ENCODE measurements around the gene ARCN1. TPM values are rescaled to one million over a fixed set of nuclear protein-coding genes. Genes with fewer than 3 reads are reported as not detected.
A peak's percentile ranks its signal among the peaks of the same experiment; 100 is the strongest.

The ARCN1 gene
- total RNA-seq, 1 donor from 2014 or later = 112 TPM

DNA sequence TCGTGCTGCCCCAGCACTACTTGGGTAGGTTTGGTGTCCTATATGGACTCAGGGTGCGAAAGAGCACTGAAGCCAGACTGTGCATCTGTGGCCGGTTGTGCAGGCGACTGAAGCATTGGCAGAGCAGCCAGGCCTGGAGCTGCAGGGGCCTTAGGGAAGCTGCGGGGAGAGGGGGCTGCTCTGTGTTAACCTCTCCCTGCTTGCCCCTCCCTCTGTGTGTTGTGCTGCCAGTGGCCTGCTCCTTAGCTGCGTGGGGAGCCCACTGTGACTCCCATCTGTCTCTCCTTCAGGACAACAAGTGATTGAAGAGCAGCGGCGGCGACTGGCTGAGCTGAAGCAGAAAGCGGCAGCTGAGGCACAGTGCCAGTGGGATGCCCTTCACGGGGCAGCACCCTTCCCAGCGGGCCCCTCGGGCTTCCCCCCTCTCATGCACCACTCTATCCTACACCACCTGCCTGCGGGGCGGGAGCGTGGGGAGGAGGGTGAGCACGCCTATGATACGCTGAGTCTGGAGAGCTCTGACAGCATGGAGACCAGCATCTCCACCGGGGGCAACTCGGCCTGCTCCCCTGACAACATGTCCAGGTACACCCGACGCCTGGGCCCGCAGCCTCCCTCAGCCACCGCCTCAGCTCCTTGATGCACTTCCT is 73.0 kb downstream of the ARCN1 start:
- no peaks in the 10 kb centered on the region for H3K79me2 ChIP-seq (ENCODE audit: low read depth)
- H3K36me3 ChIP-seq = no peaks in the 10 kb centered on the region
- H3K9ac ChIP-seq = no peak overlapping the region
- TF ChIP-seq, protein P1, sequence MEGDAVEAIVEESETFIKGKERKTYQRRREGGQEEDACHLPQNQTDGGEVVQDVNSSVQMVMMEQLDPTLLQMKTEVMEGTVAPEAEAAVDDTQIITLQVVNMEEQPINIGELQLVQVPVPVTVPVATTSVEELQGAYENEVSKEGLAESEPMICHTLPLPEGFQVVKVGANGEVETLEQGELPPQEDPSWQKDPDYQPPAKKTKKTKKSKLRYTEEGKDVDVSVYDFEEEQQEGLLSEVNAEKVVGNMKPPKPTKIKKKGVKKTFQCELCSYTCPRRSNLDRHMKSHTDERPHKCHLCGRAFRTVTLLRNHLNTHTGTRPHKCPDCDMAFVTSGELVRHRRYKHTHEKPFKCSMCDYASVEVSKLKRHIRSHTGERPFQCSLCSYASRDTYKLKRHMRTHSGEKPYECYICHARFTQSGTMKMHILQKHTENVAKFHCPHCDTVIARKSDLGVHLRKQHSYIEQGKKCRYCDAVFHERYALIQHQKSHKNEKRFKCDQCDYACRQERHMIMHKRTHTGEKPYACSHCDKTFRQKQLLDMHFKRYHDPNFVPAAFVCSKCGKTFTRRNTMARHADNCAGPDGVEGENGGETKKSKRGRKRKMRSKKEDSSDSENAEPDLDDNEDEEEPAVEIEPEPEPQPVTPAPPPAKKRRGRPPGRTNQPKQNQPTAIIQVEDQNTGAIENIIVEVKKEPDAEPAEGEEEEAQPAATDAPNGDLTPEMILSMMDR (IDR thresholded peaks at IDR 0.05) = no peak
- no peak for TF ChIP-seq EZH2 (IDR thresholded peaks at IDR 0.05)
- TF ChIP-seq EZH2phosphoT487 (IDR thresholded peaks at IDR 0.05) = no peak
- Mint-ChIP-seq H3K27me3 (ENCODE audit: insufficient read depth, low read depth) (peaks cover 6% of the 10 kb centered on the region), H3K9me3 (no peaks in the 10 kb centered on the region), H3K27ac (no peak overlapping the region), H3K4me3 (no peak overlapping the region), H3K36me3 (peaks cover 22% of the 10 kb centered on the region), H3K4me1 (no peaks in the 10 kb centered on the region)
- H3K27me3 ChIP-seq = no peaks in the 10 kb centered on the region
- no peaks in the 10 kb centered on the region for H3K9me3 ChIP-seq (ENCODE audit: low read depth)
- no peak overlapping the region for H3K4me3 ChIP-seq
- DNase-seq (ENCODE audit: low spot score) = no peak
- H3K4me2 ChIP-seq = no peak overlapping the region
- H3K4me1 ChIP-seq = no peaks in the 10 kb centered on the region
- no peak overlapping the region for H2AFZ ChIP-seq (replicated peaks)
- H4K20me1 ChIP-seq (ENCODE audit: low read depth) = peaks cover 3% of the 10 kb centered on the region
- H3F3A ChIP-seq (ENCODE audit: low read depth) = no peaks in the 10 kb centered on the region
- H3K27ac ChIP-seq = no peak overlapping the region

GRCh38 chr11:118646393-118646792 is 74.2 kb downstream of the ARCN1 start:
- no peak overlapping the region for H2AFZ ChIP-seq (replicated peaks)
- H3K36me3 ChIP-seq = no peaks in the 10 kb centered on the region
- no peak overlapping the region for H3K27ac Mint-ChIP-seq
- TF ChIP-seq EZH2 (IDR thresholded peaks at IDR 0.05) (no peak), EZH2phosphoT487 (IDR thresholded peaks at IDR 0.05) (no peak)
- TF ChIP-seq, protein P1 (IDR thresholded peaks at IDR 0.05) = no peak
- H3K27ac ChIP-seq = no peak overlapping the region
- no peaks in the 10 kb centered on the region for H3F3A ChIP-seq (ENCODE audit: low read depth)
- no peaks in the 10 kb centered on the region for H3K4me1 ChIP-seq
- H3K4me1 Mint-ChIP-seq = no peaks in the 10 kb centered on the region
- no peaks in the 10 kb centered on the region for H3K9me3 Mint-ChIP-seq
- H3K27me3 ChIP-seq = no peaks in the 10 kb centered on the region
- no peak overlapping the region for H3K4me3 Mint-ChIP-seq
- peaks cover 27% of the 10 kb centered on the region for H3K36me3 Mint-ChIP-seq
- H3K9me3 ChIP-seq (ENCODE audit: low read depth) = no peaks in the 10 kb centered on the region
- H3K27me3 Mint-ChIP-seq (ENCODE audit: insufficient read depth, low read depth) = peaks cover 6% of the 10 kb centered on the region
- H3K4me3 ChIP-seq = no peak overlapping the region
- H4K20me1 ChIP-seq (ENCODE audit: low read depth) = no peaks in the 10 kb centered on the region
- DNase-seq (ENCODE audit: low spot score) = no peak
- H3K79me2 ChIP-seq (ENCODE audit: low read depth) = no peaks in the 10 kb centered on the region
- H3K4me2 ChIP-seq = no peak overlapping the region
- no peak overlapping the region for H3K9ac ChIP-seq

GRCh38 chr11:118648291-118648690 is 76.1 kb downstream of the ARCN1 start:
- H3K27ac ChIP-seq = no peak overlapping the region
- no peaks in the 10 kb centered on the region for H3K9me3 ChIP-seq (ENCODE audit: low read depth)
- no peak overlapping the region for H3K4me2 ChIP-seq
- Mint-ChIP-seq H3K36me3 (peaks cover 32% of the 10 kb centered on the region), H3K27me3 (ENCODE audit: insufficient read depth, low read depth) (peaks cover 8% of the 10 kb centered on the region), H3K4me3 (no peak overlapping the region), H3K27ac (peak overlapping the region; percentile 42), H3K9me3 (no peaks in the 10 kb centered on the region), H3K4me1 (no peaks in the 10 kb centered on the region)
- H3K36me3 ChIP-seq = no peaks in the 10 kb centered on the region
- H4K20me1 ChIP-seq (ENCODE audit: low read depth) = no peaks in the 10 kb centered on the region
- H3K4me1 ChIP-seq = no peaks in the 10 kb centered on the region
- no peak overlapping the region for H3K4me3 ChIP-seq
- no peak overlapping the region for H2AFZ ChIP-seq (replicated peaks)
- no peaks in the 10 kb centered on the region for H3K27me3 ChIP-seq
- no peak for TF ChIP-seq EZH2phosphoT487 (IDR thresholded peaks at IDR 0.05)
- TF ChIP-seq EZH2 (IDR thresholded peaks at IDR 0.05) = no peak
- TF ChIP-seq, protein P1 (IDR thresholded peaks at IDR 0.05) = no peak
- no peak overlapping the region for H3K9ac ChIP-seq
- H3K79me2 ChIP-seq (ENCODE audit: low read depth) = no peaks in the 10 kb centered on the region
- H3F3A ChIP-seq (ENCODE audit: low read depth) = no peaks in the 10 kb centered on the region
- DNase-seq (ENCODE audit: low spot score) = no peak
